AG10803 (cell line): ENCODE measurements around the gene BTN1A1.
"Not testable (repeated sequence)": the region's sequence is repeated elsewhere in the genome, so short reads cannot be mapped to it uniquely, and the experiment has no call there.

Source experiments
- DNase-seq: peaks from one replicate; pipeline ENCODE4 v3.0.0; 2010; ENCODE audit warnings: low read depth
- H3K4me3 ChIP-seq: 2 replicates; pipeline ENCODE4 v1.5.1; 2011; ENCODE audit warnings: mild to moderate bottlenecking, low read length, control low read depth
- CTCF ChIP-seq: conservative IDR thresholded peaks from 2 replicates; pipeline ENCODE4 v1.5.1; 2011; ENCODE audit warnings: mild to moderate bottlenecking, low read length, control low read depth, inconsistent platforms

The BTN1A1 gene

GRCh38 chr6:26494117-26494516 is 6.0 kb upstream of the BTN1A1 start:
- no peak for TF ChIP-seq CTCF
- DNase-seq: no peak
- H3K4me3 ChIP-seq: no peak overlapping the region

- DNase-seq: no peak
- no peak for TF ChIP-seq CTCF
- H3K4me3 ChIP-seq: no peak overlapping the region
These were observed 4.8 kb upstream of the BTN1A1 start for GRCh38 chr6:26495281-26495680.

DNA sequence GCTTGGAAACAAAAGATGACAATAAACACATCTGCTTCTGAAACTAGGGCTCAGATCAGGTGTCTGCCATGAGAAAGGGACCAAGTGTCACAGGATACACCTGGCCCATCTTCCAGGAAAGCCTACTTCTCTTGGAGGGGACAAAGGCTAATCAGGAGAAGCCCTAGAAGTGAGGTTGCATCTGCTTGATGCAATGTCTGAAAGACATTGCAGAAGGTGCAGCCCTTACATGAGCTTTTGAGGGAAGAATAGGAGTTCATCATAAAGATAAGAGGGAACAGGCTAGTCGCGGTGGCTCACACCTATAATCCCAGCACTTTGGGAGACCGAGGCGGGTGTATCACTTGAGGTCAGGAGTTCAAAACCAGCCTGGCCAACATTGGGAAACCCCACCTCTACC is 2.5 kb upstream of the BTN1A1 start:
- no peak for DNase-seq
- H3K4me3 ChIP-seq: no peak overlapping the region
- TF ChIP-seq CTCF: no peak

DNA sequence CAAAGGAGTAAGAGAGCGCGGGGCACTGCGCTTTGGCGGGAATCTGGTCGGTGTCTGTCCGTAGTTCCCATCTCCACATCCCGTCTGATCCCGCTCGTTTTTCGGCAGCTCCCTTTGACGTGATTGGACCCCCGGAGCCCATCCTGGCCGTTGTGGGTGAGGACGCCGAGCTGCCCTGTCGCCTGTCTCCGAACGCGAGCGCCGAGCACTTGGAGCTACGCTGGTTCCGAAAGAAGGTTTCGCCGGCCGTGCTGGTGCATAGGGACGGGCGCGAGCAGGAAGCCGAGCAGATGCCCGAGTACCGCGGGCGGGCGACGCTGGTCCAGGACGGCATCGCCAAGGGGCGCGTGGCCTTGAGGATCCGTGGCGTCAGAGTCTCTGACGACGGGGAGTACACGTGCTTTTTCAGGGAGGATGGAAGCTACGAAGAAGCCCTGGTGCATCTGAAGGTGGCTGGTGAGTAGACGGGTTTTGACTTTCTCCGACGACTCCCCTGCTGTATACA is 1.4 kb downstream of the BTN1A1 start:
- DNase-seq: peak; percentile 16
- no peak for TF ChIP-seq CTCF
- peak overlapping the region; percentile 39 for H3K4me3 ChIP-seq

DNA sequence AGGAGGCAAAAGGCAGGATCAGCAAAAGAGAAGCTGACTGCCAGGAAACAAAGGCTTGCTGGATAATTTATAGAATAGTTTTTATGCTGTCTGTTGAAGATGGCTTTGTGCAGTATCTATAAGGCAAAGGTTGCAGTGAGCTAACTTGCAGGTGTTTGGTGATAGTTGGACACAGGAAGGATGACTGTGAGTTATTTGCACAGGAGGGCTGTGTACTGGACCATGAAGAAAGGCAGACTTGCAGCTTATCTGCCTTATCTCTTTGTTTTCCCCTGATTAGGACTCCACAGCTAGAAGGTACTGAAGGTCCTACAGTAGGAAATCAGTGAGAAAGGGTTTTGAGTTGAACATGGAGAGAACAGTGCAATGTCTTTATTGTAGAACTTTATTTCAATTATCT is 2.1 kb downstream of the BTN1A1 start:
- TF ChIP-seq CTCF: no peak
- H3K4me3 ChIP-seq: no peak overlapping the region
- no peak for DNase-seq

DNA sequence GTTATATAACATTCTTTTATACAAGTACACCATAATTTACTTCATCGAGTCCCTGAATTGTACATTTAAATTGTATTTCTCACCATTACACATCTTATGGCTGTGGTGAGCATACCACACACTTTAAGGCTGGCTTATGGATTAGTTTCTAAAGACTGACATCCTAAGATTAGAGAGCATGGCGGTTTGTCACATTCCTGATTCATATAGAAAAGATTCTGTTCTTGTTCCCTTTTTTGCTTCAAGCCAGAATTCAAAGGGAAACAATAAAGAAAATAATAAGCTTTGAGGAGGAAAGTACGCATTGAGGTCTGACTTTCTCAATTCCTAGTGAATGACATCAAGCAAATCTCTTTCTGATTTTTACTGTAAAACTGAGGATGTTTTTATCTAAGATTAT is 2.5 kb downstream of the BTN1A1 start:
- no peak for TF ChIP-seq CTCF
- H3K4me3 ChIP-seq: no peak overlapping the region
- DNase-seq: no peak

DNA sequence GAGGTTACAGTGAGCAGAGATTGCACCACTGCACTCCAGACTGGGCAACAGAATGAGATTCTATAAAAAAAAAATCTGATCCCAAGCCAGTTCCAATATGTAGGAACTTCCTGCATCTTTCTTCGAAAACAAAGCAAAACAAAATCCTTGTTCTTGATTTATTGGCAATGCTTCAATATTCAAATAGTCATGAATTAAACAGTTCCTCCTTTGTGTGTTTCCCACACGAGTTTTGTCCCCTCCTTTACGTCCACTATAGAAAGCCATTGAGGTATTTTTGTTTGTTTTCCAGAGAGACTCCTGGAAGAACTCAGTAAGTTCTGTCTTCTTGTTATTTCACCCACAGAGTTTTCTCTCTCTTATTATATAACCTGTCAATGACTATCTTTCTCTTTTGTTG is 7.6 kb downstream of the BTN1A1 start:
- no peak overlapping the region for H3K4me3 ChIP-seq
- no peak for TF ChIP-seq CTCF
- DNase-seq: no peak

DNA sequence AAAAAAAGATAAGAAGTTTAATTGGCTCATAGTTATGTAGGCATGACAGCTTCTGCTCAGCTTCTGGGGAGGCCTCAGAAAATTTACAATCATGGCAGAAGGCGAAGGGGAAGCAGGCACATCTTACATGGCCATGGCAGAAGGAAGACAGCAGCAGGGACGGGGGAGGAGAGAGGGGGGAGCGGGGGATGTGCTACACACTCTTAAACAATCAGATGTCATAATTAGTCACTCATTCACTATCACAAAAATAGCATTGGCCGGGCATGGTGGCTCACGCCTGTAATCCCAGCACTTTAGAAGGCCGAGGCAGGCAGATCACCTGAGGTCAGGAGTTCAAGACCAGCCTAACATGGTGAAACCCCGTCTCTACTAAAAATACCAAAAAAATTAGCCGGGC is 10.9 kb downstream of the BTN1A1 start:
- not testable (repeated sequence) for H3K4me3 ChIP-seq, DNase-seq
